NT2/D1 (cell line): ENCODE results near the gene SCGB1D1.
A peak's percentile ranks its signal among the peaks of the same experiment; 100 is the strongest.

Source experiments
- DNase-seq: peaks from one replicate; pipeline ENCODE4 v3.0.0-alpha.2; 2011; ENCODE audit warnings: low read depth, low spot score
- H3K27me3 ChIP-seq: 2 replicates; pipeline ENCODE4 v1.6.0; 2011; ENCODE audit warnings: mild to moderate bottlenecking; ENCODE audit not compliant: insufficient read length, insufficient read depth
- H3K36me3 ChIP-seq: 2 replicates; pipeline ENCODE4 v1.6.1; 2011; ENCODE audit warnings: mild to moderate bottlenecking, low read length, mixed read lengths; ENCODE audit not compliant: insufficient read depth, insufficient read length
- H3K4me1 ChIP-seq: 2 replicates; pipeline ENCODE4 v1.5.1; 2011; ENCODE audit not compliant: insufficient read depth, insufficient read length
- H3K4me3 ChIP-seq: 2 replicates; pipeline ENCODE4 v1.5.1; 2011; ENCODE audit warnings: low read depth; ENCODE audit not compliant: insufficient read length
- H3K9ac ChIP-seq: 2 replicates; pipeline ENCODE4 v1.6.0; 2011; ENCODE audit warnings: low read depth; ENCODE audit not compliant: insufficient read length
- H3K9me3 ChIP-seq: 2 replicates; pipeline ENCODE4 v1.5.1; 2011; ENCODE audit warnings: mild to moderate bottlenecking, low read length; ENCODE audit not compliant: insufficient read depth
- SUZ12 ChIP-seq: IDR thresholded peaks from 2 replicates; pipeline ENCODE4 v1.6.1; 2011; ENCODE audit not compliant: insufficient read length, insufficient read depth; ENCODE audit errors: extremely low read depth
- YY1 ChIP-seq: IDR thresholded peaks from 2 replicates; pipeline ENCODE4 v1.6.1; 2011; ENCODE audit not compliant: insufficient read length, insufficient read depth
- ZNF274 ChIP-seq: IDR thresholded peaks from 2 replicates; pipeline ENCODE4 v1.6.1; 2011; ENCODE audit warnings: mild to moderate bottlenecking, low read depth, low read length

The SCGB1D1 gene

DNA sequence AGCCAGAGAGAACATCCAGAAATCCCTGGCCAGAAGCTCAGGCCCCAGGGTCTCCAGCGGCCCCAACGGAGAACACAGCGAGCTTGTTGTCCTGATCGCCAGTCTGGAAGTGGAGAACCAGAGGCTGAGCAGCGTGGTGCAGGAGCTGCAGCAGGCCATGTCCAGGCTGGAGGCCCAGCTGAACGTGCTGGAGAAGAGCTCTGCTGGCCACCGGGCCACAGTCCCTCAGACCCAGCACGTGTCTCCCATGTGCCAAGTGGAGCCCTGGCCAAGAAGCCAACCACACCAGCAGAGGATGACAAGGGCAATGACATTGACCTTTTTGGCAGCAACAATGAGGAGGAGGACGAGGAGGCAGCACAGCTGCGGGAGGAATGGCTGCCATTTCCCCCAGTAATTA lies 20.6 kb upstream of the SCGB1D1 start:
- H3K9me3 ChIP-seq, result no peaks in the 10 kb centered on the region
- no peaks in the 10 kb centered on the region for H3K36me3 ChIP-seq
- TF ChIP-seq SUZ12 (no peak), ZNF274 (no peak), YY1 (no peak)
- H3K27me3 ChIP-seq, result no peaks in the 10 kb centered on the region
- H3K4me3 ChIP-seq, result no peak overlapping the region
- DNase-seq, result no peak
- no peaks in the 10 kb centered on the region for H3K4me1 ChIP-seq
- H3K9ac ChIP-seq, result no peak overlapping the region

DNA sequence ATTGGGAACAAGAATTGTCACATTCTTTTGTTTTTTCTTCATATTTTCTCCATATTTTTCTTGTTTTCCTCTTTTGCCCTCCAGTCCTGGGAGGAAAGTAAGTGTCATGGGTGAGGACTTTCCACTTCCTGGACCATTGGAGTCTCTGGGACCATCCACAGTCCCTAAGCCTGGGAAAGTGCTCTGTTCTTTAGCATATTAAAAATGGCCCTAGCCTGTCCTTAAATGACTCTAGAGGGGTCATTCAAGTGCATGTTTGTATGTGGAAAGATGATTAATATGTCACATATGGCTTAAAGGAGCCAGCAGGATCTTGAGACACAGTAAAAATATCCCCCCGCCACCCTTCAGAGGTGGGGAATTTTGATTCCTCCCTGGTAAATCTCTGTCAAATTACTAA lies 20.1 kb upstream of the SCGB1D1 start:
- no peak overlapping the region for H3K9ac ChIP-seq
- no peak for TF ChIP-seq SUZ12
- TF ChIP-seq YY1, result no peak
- no peak for TF ChIP-seq ZNF274

DNA sequence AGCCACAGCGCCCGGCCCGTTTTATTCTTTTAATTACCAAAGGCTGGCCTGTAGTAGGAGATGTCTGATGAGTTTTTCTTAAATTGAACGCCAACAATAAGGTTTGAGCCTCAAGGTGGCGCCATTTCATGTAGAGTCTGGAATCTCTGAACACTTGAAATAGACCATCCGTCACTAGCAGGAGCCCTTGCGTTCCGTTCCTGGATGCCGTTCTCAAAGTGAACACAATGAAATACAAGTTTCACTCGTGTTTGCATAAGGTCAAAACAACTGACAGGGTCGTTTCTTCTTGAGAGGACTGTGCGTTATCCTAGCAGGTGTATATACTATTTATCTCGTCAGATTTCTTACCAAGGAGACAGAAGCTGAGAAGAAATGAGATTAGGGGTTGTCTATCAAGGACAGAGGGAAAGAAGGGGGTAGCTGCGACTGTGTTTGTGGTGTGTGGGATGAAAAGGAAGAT lies 18.7 kb upstream of the SCGB1D1 start:
- TF ChIP-seq SUZ12 (no peak), YY1 (no peak), ZNF274 (no peak)
- Histone ChIP-seq H3K27me3 (no peaks in the 10 kb centered on the region), H3K36me3 (no peaks in the 10 kb centered on the region), H3K4me3 (no peak overlapping the region), H3K9ac (no peak overlapping the region), H3K9me3 (no peaks in the 10 kb centered on the region), H3K4me1 (no peaks in the 10 kb centered on the region)
- DNase-seq, result peak; percentile 91

More for the DNA sequence above, 20.1 kb upstream of the SCGB1D1 start:
- no peaks in the 10 kb centered on the region for H3K4me1 ChIP-seq
- no peaks in the 10 kb centered on the region for H3K36me3 ChIP-seq
- H3K27me3 ChIP-seq, result no peaks in the 10 kb centered on the region
- no peak overlapping the region for H3K4me3 ChIP-seq
- no peak for DNase-seq
- no peaks in the 10 kb centered on the region for H3K9me3 ChIP-seq

DNA sequence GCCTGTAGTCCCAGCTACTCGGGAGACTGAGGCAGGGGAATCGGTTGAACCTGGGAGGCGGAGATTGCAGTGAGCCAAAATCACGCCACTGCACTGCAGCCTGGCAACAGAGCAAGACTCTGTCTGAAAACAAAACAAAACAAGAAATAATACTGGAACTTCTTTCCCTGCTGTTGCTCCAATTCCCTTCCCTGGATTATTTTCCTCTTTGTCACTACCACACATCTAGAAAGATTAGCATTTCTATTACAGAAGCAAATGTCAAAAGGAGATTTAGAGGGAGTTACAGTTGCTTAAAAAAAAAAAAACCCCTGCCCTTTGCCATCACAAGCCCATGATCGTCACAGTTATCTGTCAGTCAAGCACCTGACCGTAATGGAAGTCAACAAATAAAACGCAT lies 17.7 kb upstream of the SCGB1D1 start:
- Histone ChIP-seq H3K9ac (no peak overlapping the region), H3K27me3 (no peaks in the 10 kb centered on the region), H3K36me3 (no peaks in the 10 kb centered on the region), H3K9me3 (no peaks in the 10 kb centered on the region), H3K4me1 (no peaks in the 10 kb centered on the region), H3K4me3 (no peak overlapping the region)
- no peak for TF ChIP-seq SUZ12
- TF ChIP-seq YY1, result no peak
- no peak for TF ChIP-seq ZNF274
- no peak for DNase-seq

DNA sequence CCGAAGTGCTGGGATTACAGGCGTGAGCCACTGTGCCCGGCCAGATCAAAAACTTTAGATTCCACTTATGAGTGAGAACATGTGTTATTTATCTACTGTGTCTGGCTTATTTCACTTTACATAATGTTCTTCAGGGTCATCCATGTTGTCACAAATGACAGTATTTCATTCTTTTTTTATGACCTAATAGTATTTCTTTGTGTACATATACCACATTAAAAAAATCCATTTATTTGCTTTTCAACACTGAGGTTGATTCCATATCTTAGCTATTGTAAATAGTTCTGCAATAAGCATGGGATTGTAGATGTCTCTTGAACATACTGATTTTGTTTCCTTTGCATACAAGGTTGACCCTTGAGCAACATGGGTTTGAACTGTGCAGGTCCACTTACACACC lies 13.2 kb upstream of the SCGB1D1 start:
- Histone ChIP-seq H3K9me3 (no peaks in the 10 kb centered on the region), H3K9ac (no peak overlapping the region), H3K4me3 (no peak overlapping the region), H3K36me3 (no peaks in the 10 kb centered on the region), H3K27me3 (no peaks in the 10 kb centered on the region), H3K4me1 (no peaks in the 10 kb centered on the region)
- no peak for DNase-seq
- TF ChIP-seq SUZ12, result no peak
- TF ChIP-seq ZNF274, result no peak
- no peak for TF ChIP-seq YY1

DNA sequence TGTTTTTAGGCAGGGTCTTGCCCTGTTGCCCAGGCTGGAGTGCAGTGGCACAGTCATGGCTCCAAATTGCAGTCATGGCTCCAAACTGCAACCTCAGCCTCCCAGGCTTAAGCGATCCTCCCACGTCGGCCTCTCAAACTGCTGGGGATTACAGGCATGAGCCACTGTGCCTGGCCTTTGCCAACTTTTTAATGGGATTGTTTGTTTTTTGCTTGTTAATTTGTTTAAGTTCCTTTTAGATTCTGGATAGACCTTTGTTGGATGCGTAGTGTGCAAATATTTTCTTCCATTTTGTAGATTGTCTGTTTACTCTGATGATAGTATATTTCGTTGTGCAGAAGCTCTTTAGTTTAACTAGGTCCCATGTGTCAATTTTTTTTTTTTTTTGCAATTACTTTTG lies 10.0 kb upstream of the SCGB1D1 start:
- no peak overlapping the region for H3K9ac ChIP-seq
- no peaks in the 10 kb centered on the region for H3K4me1 ChIP-seq
- no peaks in the 10 kb centered on the region for H3K9me3 ChIP-seq
- DNase-seq, result no peak
- H3K27me3 ChIP-seq, result no peaks in the 10 kb centered on the region
- no peak overlapping the region for H3K4me3 ChIP-seq
- no peaks in the 10 kb centered on the region for H3K36me3 ChIP-seq
- no peak for TF ChIP-seq SUZ12
- no peak for TF ChIP-seq ZNF274
- no peak for TF ChIP-seq YY1

DNA sequence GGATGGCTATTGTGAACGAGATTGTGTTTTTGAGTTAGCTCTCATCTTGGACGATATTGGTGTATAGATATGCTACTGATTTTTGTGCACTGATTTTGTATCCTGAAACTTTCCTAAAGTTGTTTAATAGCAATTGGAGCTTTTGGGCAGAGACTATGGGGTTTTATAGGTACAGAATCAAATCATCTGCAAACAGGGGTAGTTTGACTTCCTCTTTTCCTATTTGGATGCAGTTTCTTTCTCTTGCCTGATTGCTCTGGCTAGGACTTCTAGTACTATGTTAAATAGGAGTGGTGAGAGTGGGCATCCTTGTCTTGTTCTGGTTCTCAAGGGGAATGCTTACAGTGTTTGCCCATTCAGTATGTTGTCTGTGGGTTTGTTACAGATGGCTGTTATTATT lies 8.9 kb upstream of the SCGB1D1 start:
- Histone ChIP-seq H3K9me3 (no peaks in the 10 kb centered on the region), H3K4me1 (no peaks in the 10 kb centered on the region), H3K4me3 (no peak overlapping the region), H3K9ac (no peak overlapping the region), H3K27me3 (no peaks in the 10 kb centered on the region), H3K36me3 (no peaks in the 10 kb centered on the region)
- no peak for TF ChIP-seq YY1
- DNase-seq, result no peak
